ENCODE results near the gene ZNF214.

Gene ZNF214

GRCh38 chr11:6991227-6991626 is 28.9 kb downstream of the ZNF214 start:
- H3K27me3 ChIP-seq (ENCODE audit: insufficient read depth, low read length), result no peaks in the 10 kb centered on the region
- no peak overlapping the region for H3K23ac ChIP-seq (ENCODE audit: low read length)
- no peak overlapping the region for H3K18ac ChIP-seq (ENCODE audit: low read length)
- no peak for DNase-seq
- H2AFZ ChIP-seq (ENCODE audit: insufficient read depth, low read length, poor library complexity), result no peak overlapping the region
- no peak overlapping the region for H3K27ac ChIP-seq (ENCODE audit: low read depth, low read length)
- no peak overlapping the region for H3K4ac ChIP-seq (ENCODE audit: low read depth, low read length)
- H3K79me2 ChIP-seq (ENCODE audit: control insufficient read depth, insufficient read depth, low read length, poor library complexity), result no peaks in the 10 kb centered on the region
- no CpG with 5 or more reads among the region's 6 CpGs for WGBS (ENCODE audit: extremely low coverage, insufficient coverage, insufficient read length)
- no peak overlapping the region for H2AK5ac ChIP-seq (ENCODE audit: low read length)
- H2BK120ac ChIP-seq (ENCODE audit: insufficient read depth, low read length, poor library complexity), result no peak overlapping the region
- no peak overlapping the region for H4K91ac ChIP-seq (ENCODE audit: low read depth, low read length)
- no peaks in the 10 kb centered on the region for H3K79me1 ChIP-seq (ENCODE audit: low read length)
- H3K9ac ChIP-seq (ENCODE audit: low read length), result no peak overlapping the region
- no peak overlapping the region for H2BK12ac ChIP-seq (ENCODE audit: low read length)
- no peaks in the 10 kb centered on the region for H3K9me3 ChIP-seq (ENCODE audit: insufficient read depth, low read depth, low read length)
- no peak overlapping the region for H4K8ac ChIP-seq (ENCODE audit: low read depth, low read length)
- H3K4me1 ChIP-seq (ENCODE audit: control insufficient read depth in 1 of 2, insufficient read depth in 2 of 2, low read length in 2 of 2), result peaks cover 0 to 6% of the 10 kb centered on the region in 2 experiments
- no peak overlapping the region for H3K4me2 ChIP-seq (ENCODE audit: low read length)
- no peak overlapping the region for H3K14ac ChIP-seq (ENCODE audit: low read length)
- no peak overlapping the region for H2BK5ac ChIP-seq (ENCODE audit: low read depth, low read length, poor library complexity)
- H3K4me3 ChIP-seq (ENCODE audit: low read depth, low read length), result no peak overlapping the region
- H3K36me3 ChIP-seq (ENCODE audit: control insufficient read depth in 1 of 2, insufficient read depth in 2 of 2, low read length in 2 of 2), result no peaks in the 10 kb centered on the region
- no peak overlapping the region for H4K12ac ChIP-seq (ENCODE audit: low read depth, low read length)

- Histone ChIP-seq H2AFZ (ENCODE audit: insufficient read depth, low read length, poor library complexity) (no peak overlapping the region), H2BK5ac (ENCODE audit: low read depth, low read length, poor library complexity) (no peak overlapping the region), H3K4ac (ENCODE audit: low read depth, low read length) (no peak overlapping the region), H3K14ac (ENCODE audit: low read length) (no peak overlapping the region), H2BK12ac (ENCODE audit: low read length) (no peak overlapping the region), H3K79me2 (ENCODE audit: control insufficient read depth, insufficient read depth, low read length, poor library complexity) (no peaks in the 10 kb centered on the region), H4K8ac (ENCODE audit: low read depth, low read length) (no peak overlapping the region), H3K79me1 (ENCODE audit: low read length) (no peaks in the 10 kb centered on the region), H3K4me3 (ENCODE audit: low read depth, low read length) (no peak overlapping the region), H3K27ac (ENCODE audit: low read depth, low read length) (no peak overlapping the region), H3K18ac (ENCODE audit: low read length) (no peak overlapping the region), H3K4me2 (ENCODE audit: low read length) (no peak overlapping the region), H3K23ac (ENCODE audit: low read length) (no peak overlapping the region), H2AK5ac (ENCODE audit: low read length) (no peak overlapping the region), H4K12ac (ENCODE audit: low read depth, low read length) (no peak overlapping the region), H2BK120ac (ENCODE audit: insufficient read depth, low read length, poor library complexity) (no peak overlapping the region), H3K9ac (ENCODE audit: low read length) (no peak overlapping the region), H4K91ac (ENCODE audit: low read depth, low read length) (no peak overlapping the region), H3K36me3 (ENCODE audit: control insufficient read depth in 1 of 2, insufficient read depth in 2 of 2, low read length in 2 of 2) (no peaks in the 10 kb centered on the region), H3K9me3 (ENCODE audit: insufficient read depth, low read depth, low read length) (no peaks in the 10 kb centered on the region), H3K4me1 (ENCODE audit: control insufficient read depth in 1 of 2, insufficient read depth in 2 of 2, low read length in 2 of 2) (peaks cover 0 to 6% of the 10 kb centered on the region in 2 experiments), H3K27me3 (ENCODE audit: insufficient read depth, low read length) (no peaks in the 10 kb centered on the region)
- DNase-seq, result no peak
These were observed 31.6 kb downstream of the ZNF214 start for GRCh38 chr11:6988506-6988905.

- Histone ChIP-seq H4K8ac (ENCODE audit: low read depth, low read length) (no peak overlapping the region), H4K91ac (ENCODE audit: low read depth, low read length) (no peak overlapping the region), H2AK5ac (ENCODE audit: low read length) (no peak overlapping the region), H3K18ac (ENCODE audit: low read length) (no peak overlapping the region), H3K27ac (ENCODE audit: low read depth, low read length) (no peak overlapping the region), H3K79me2 (ENCODE audit: control insufficient read depth, insufficient read depth, low read length, poor library complexity) (no peaks in the 10 kb centered on the region), H3K4ac (ENCODE audit: low read depth, low read length) (no peak overlapping the region), H2BK120ac (ENCODE audit: insufficient read depth, low read length, poor library complexity) (no peak overlapping the region), H3K4me1 (ENCODE audit: control insufficient read depth in 1 of 2, insufficient read depth in 2 of 2, low read length in 2 of 2) (no peaks in the 10 kb centered on the region), H3K4me2 (ENCODE audit: low read length) (no peak overlapping the region), H4K12ac (ENCODE audit: low read depth, low read length) (no peak overlapping the region), H3K9me3 (ENCODE audit: insufficient read depth, low read depth, low read length) (no peaks in the 10 kb centered on the region), H2AFZ (ENCODE audit: insufficient read depth, low read length, poor library complexity) (no peak overlapping the region), H3K4me3 (ENCODE audit: low read depth, low read length) (no peak overlapping the region), H3K9ac (ENCODE audit: low read length) (no peak overlapping the region), H3K23ac (ENCODE audit: low read length) (no peak overlapping the region), H2BK12ac (ENCODE audit: low read length) (no peak overlapping the region), H2BK5ac (ENCODE audit: low read depth, low read length, poor library complexity) (no peak overlapping the region), H3K36me3 (ENCODE audit: control insufficient read depth in 1 of 2, insufficient read depth in 2 of 2, low read length in 2 of 2) (no peaks in the 10 kb centered on the region), H3K79me1 (ENCODE audit: low read length) (no peaks in the 10 kb centered on the region), H3K27me3 (ENCODE audit: insufficient read depth, low read length) (no peaks in the 10 kb centered on the region), H3K14ac (ENCODE audit: low read length) (no peak overlapping the region)
- no peak for DNase-seq
- no CpG with 5 or more reads among the region's 1 CpG for WGBS (ENCODE audit: extremely low coverage, insufficient coverage, insufficient read length)
These were observed 33.7 kb downstream of the ZNF214 start for GRCh38 chr11:6986487-6986886.

GRCh38 chr11:6979365-6979764 is 40.8 kb downstream of the ZNF214 start:
- Histone ChIP-seq H3K27ac (ENCODE audit: low read depth, low read length) (no peak overlapping the region), H3K4me1 (ENCODE audit: control insufficient read depth in 1 of 2, insufficient read depth in 2 of 2, low read length in 2 of 2) (no peaks in the 10 kb centered on the region), H3K36me3 (ENCODE audit: control insufficient read depth in 1 of 2, insufficient read depth in 2 of 2, low read length in 2 of 2) (no peaks in the 10 kb centered on the region), H2AFZ (ENCODE audit: insufficient read depth, low read length, poor library complexity) (no peak overlapping the region), H3K79me2 (ENCODE audit: control insufficient read depth, insufficient read depth, low read length, poor library complexity) (no peaks in the 10 kb centered on the region), H3K4me3 (ENCODE audit: low read depth, low read length) (no peak overlapping the region), H3K27me3 (ENCODE audit: insufficient read depth, low read length) (no peaks in the 10 kb centered on the region), H4K12ac (ENCODE audit: low read depth, low read length) (no peak overlapping the region), H3K4ac (ENCODE audit: low read depth, low read length) (no peak overlapping the region), H2BK120ac (ENCODE audit: insufficient read depth, low read length, poor library complexity) (no peak overlapping the region), H4K91ac (ENCODE audit: low read depth, low read length) (no peak overlapping the region), H3K4me2 (ENCODE audit: low read length) (no peak overlapping the region), H3K23ac (ENCODE audit: low read length) (no peak overlapping the region), H3K79me1 (ENCODE audit: low read length) (no peaks in the 10 kb centered on the region), H3K9me3 (ENCODE audit: insufficient read depth, low read depth, low read length) (no peaks in the 10 kb centered on the region), H2BK12ac (ENCODE audit: low read length) (no peak overlapping the region), H2AK5ac (ENCODE audit: low read length) (no peak overlapping the region), H3K18ac (ENCODE audit: low read length) (no peak overlapping the region), H3K9ac (ENCODE audit: low read length) (no peak overlapping the region), H3K14ac (ENCODE audit: low read length) (no peak overlapping the region), H4K8ac (ENCODE audit: low read depth, low read length) (no peak overlapping the region), H2BK5ac (ENCODE audit: low read depth, low read length, poor library complexity) (no peak overlapping the region)
- no peak for DNase-seq
- no CpG with 5 or more reads among the region's 2 CpGs for whole genome bisulfite sequencing (ENCODE audit: extremely low coverage, insufficient coverage, insufficient read length)
